Measurements from ENCODE around the gene BLOC1S1. TPM values are rescaled to one million over a fixed set of nuclear protein-coding genes. Genes with fewer than 3 reads are reported as not detected.

Gene BLOC1S1
- total and polyA plus RNA-seq, 9 of the 15 experiments (the other 6 are each of a cell fraction or from before 2014, with no cell fraction given) = 75.2 to 161 (median 98.8) TPM

- TF ChIP-seq E4F1 (CRISPR knock-in tag; IDR thresholded peaks at IDR 0.05; ENCODE audit: borderline replicate concordance) (no peak), HLTF (IDR thresholded peaks at IDR 0.05) (no peak), RAD21 (CRISPR knock-in tag; conservative IDR thresholded peaks at IDR 0.05 in 1 of 2, IDR thresholded peaks at IDR 0.05 in 1 of 2) (peak; percentile 89 to 96), HDAC6 (IDR thresholded peaks at IDR 0.05; ENCODE audit: low read depth, low read length) (no peak), NR2F6 (CRISPR knock-in tag; IDR thresholded peaks at IDR 0.05) (no peak), ZNF586 (CRISPR knock-in tag; conservative IDR thresholded peaks at IDR 0.05) (no peak), EHMT2 (IDR thresholded peaks at IDR 0.05) (no peak), KLF6 (CRISPR knock-in tag; IDR thresholded peaks at IDR 0.05; ENCODE audit: borderline replicate concordance) (no peak), ZNF23 (CRISPR knock-in tag; IDR thresholded peaks at IDR 0.05) (no peak), ZNF512 (tag; IDR thresholded peaks at IDR 0.05) (no peak), HES1 (IDR thresholded peaks at IDR 0.05; ENCODE audit: low read depth) (no peak), FOXK1 (CRISPR knock-in tag; IDR thresholded peaks at IDR 0.05; ENCODE audit: borderline replicate concordance) (no peak), ZNF165 (CRISPR knock-in tag; IDR thresholded peaks at IDR 0.05; ENCODE audit: borderline replicate concordance) (no peak), RFX1 (IDR thresholded peaks at IDR 0.05) (no peak), NR4A1 (CRISPR knock-in tag; IDR thresholded peaks at IDR 0.05) (no peak), NR4A1 (tag; IDR thresholded peaks at IDR 0.05) (no peak), PKNOX1 (IDR thresholded peaks at IDR 0.05) (no peak), ZNF3 (CRISPR knock-in tag; IDR thresholded peaks at IDR 0.05) (no peak), SRSF3 (IDR thresholded peaks at IDR 0.05; ENCODE audit: insufficient read depth, low read length) (no peak), THRAP3 (IDR thresholded peaks at IDR 0.05; ENCODE audit: borderline replicate concordance) (no peak)
- TF ChIP-seq, protein P1, sequence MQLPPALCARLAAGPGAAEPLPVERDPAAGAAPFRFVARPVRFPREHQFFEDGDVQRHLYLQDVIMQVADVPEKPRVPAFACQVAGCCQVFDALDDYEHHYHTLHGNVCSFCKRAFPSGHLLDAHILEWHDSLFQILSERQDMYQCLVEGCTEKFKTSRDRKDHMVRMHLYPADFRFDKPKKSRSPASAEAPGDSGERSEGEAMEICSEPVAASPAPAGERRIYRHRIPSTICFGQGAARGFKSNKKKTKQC (CRISPR knock-in tag; IDR thresholded peaks at IDR 0.05) = no peak
Observed at GRCh38 chr12:55736780-55737580, 21.1 kb downstream of the BLOC1S1 start (continued).
